ENCODE results near the gene KDM2B.

The KDM2B gene

GRCh38 chr12:121452985-121453360, 127.8 kb downstream of the KDM2B start:
- DNase-seq, result no peak

- no peak for DNase-seq
These were observed 128.4 kb downstream of the KDM2B start for GRCh38 chr12:121452340-121452984.

GRCh38 chr12:121451961-121452339, 128.9 kb downstream of the KDM2B start:
- no peak for DNase-seq

- DNase-seq, result no peak
These were observed 132.0 kb downstream of the KDM2B start for GRCh38 chr12:121448771-121449315.

GRCh38 chr12:121446750-121447149, 134.1 kb downstream of the KDM2B start:
- DNase-seq, result no peak

GRCh38 chr12:121444842-121445202, 136.0 kb downstream of the KDM2B start:
- no peak for DNase-seq

GRCh38 chr12:121443911-121444841, 136.6 kb downstream of the KDM2B start:
- DNase-seq, result no peak

- DNase-seq, result no peak
These were observed 137.5 kb downstream of the KDM2B start for GRCh38 chr12:121443193-121443870.

GRCh38 chr12:121442028-121442948, 138.5 kb downstream of the KDM2B start:
- DNase-seq, result no peak

- DNase-seq, result no peak
These were observed 139.3 kb downstream of the KDM2B start for GRCh38 chr12:121441555-121441954.

GRCh38 chr12:121440768-121441167, 140.1 kb downstream of the KDM2B start:
- no peak for DNase-seq

- DNase-seq, result no peak
These were observed 141.1 kb downstream of the KDM2B start for GRCh38 chr12:121439715-121440114.

GRCh38 chr12:121438905-121439304, 141.9 kb downstream of the KDM2B start:
- DNase-seq, result no peak

GRCh38 chr12:121436706-121437105, 144.1 kb downstream of the KDM2B start:
- DNase-seq, result no peak

- DNase-seq, result no peak
These were observed 147.9 kb downstream of the KDM2B start for GRCh38 chr12:121432740-121433480.

- no peak for DNase-seq
These were observed 149.9 kb downstream of the KDM2B start for GRCh38 chr12:121430833-121431415.

- DNase-seq, result no peak
These were observed 151.9 kb downstream of the KDM2B start for GRCh38 chr12:121428883-121429282.

- DNase-seq, result no peak
These were observed 153.2 kb downstream of the KDM2B start for GRCh38 chr12:121427556-121428050.

- no peak for DNase-seq
These were observed 156.2 kb downstream of the KDM2B start for GRCh38 chr12:121424624-121424975.

GRCh38 chr12:121423682-121424623, 156.9 kb downstream of the KDM2B start:
- DNase-seq, result no peak

All from GF-D8 (cell line).